ENCODE measurements around the gene ICA1.

Gene ICA1

DNA sequence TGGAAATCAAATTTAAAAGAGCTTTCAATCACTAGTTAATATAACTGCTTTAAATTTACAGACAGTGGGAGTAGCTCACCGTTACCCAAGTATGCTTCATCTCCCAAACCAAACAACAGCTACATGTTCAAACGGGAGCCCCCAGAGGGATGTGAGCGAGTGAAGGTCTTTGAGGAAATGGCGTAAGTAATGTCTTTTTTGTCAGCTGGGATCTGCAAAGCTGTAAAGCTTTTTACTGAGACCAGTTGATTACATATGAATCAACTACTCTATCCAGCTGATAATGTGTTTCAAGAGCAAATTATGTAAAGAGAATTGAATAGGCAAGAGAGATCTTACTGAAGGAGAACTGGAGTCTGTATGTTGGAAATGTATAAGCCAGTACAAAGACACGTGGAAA, 177.1 kb downstream of the ICA1 start:
- TF ChIP-seq, protein P1, sequence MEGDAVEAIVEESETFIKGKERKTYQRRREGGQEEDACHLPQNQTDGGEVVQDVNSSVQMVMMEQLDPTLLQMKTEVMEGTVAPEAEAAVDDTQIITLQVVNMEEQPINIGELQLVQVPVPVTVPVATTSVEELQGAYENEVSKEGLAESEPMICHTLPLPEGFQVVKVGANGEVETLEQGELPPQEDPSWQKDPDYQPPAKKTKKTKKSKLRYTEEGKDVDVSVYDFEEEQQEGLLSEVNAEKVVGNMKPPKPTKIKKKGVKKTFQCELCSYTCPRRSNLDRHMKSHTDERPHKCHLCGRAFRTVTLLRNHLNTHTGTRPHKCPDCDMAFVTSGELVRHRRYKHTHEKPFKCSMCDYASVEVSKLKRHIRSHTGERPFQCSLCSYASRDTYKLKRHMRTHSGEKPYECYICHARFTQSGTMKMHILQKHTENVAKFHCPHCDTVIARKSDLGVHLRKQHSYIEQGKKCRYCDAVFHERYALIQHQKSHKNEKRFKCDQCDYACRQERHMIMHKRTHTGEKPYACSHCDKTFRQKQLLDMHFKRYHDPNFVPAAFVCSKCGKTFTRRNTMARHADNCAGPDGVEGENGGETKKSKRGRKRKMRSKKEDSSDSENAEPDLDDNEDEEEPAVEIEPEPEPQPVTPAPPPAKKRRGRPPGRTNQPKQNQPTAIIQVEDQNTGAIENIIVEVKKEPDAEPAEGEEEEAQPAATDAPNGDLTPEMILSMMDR (IDR thresholded peaks at IDR 0.05; ENCODE audit: low read depth, low read length), result no peak
- no peak overlapping the region for H3K4me3 ChIP-seq (ENCODE audit: low read depth, low read length)
- in situ Hi-C loops (cut with HindIII; ENCODE audit: low sequenced_read_pairs), result no loop called here

DNA sequence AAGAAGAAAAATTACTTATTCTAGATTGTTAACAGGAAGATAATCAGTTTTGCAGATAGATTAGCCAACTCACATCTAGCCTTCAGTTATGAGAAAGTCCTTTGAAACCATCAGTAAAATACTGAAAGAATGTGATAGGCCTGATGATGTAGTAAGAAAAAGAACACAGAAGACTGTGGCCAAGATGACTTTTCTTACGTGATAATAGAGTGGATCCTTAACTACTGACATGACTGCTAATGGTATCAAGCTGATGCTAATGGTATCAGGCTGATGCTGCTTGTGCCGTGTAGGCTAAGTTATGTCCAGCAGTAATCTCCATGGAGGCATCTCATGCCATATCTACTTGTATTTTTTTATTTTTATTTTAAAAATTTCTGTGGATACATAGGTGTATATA, 179.2 kb downstream of the ICA1 start:
- TF ChIP-seq, protein P1 (IDR thresholded peaks at IDR 0.05; ENCODE audit: low read depth, low read length), result no peak
- no peak for DNase-seq (ENCODE audit: low read depth, low spot score)
- in situ Hi-C loops (cut with HindIII; ENCODE audit: low sequenced_read_pairs), result no loop called here
- H3K4me3 ChIP-seq (ENCODE audit: low read depth, low read length), result no peak overlapping the region

More for the DNA sequence above, 177.1 kb downstream of the ICA1 start:
- no peak for DNase-seq (ENCODE audit: low read depth, low spot score)

DNA sequence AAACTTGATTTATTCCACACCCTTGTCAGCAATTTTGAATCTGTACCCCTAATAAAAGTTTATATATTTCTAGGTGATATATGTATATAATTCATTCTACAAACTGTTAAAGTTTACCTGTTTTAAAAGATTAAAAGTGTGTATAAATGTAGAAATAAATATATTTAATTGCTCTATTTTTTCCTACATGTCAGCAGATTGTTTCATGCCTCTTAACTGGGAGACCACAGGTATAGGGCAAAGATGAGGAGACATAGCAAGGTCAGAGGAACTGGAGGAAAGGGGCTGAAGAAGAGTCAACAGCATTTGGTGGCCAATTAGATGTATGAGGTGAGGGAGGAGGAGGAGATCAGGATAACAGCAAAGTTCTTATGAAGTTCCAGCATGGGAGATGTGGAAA, 183.5 kb downstream of the ICA1 start:
- in situ Hi-C loops (cut with HindIII; ENCODE audit: low sequenced_read_pairs), result no loop called here
- DNase-seq (ENCODE audit: low read depth, low spot score), result no peak
- TF ChIP-seq, protein P1 (IDR thresholded peaks at IDR 0.05; ENCODE audit: low read depth, low read length), result no peak
- no peak overlapping the region for H3K4me3 ChIP-seq (ENCODE audit: low read depth, low read length)

DNA sequence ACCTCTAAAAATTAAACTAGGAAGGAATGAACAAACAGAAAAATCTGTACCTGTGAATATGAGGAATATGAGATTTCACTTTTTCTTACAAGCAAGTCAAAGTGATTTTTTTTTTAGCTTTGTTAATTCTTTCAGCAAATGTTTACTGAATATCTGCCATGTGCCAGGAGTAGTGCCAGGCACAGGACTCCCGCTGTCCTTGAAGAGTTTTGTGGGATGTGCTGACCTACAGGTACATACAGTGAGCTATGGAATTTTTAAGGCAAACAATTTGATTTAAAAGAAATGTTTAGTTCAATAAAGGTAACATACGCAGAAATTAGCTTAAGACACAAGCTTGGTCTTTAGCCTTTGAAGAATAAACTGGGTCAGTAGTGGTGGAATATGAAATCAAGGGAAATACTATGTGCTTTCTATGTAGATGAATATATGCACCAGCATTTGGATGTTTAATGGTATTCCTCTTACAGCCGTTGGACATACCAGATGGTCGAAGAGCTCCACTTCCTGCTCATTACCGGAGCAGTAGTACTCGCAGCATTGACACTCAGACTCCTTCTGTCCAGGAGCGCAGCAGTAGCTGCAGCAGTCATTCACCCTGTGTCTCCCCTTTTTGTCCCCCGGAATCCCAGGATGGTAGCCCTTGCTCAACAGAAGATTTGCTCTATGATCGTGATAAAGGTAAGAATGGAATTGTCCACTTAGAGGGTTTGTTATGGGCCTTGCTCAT, 191.4 kb downstream of the ICA1 start:
- in situ Hi-C loops (cut with HindIII; ENCODE audit: low sequenced_read_pairs), result no loop called here
- TF ChIP-seq, protein P1 (IDR thresholded peaks at IDR 0.05; ENCODE audit: low read depth, low read length), result no peak
- no peak for DNase-seq (ENCODE audit: low read depth, low spot score)
- no peak overlapping the region for H3K4me3 ChIP-seq (ENCODE audit: low read depth, low read length)

DNA sequence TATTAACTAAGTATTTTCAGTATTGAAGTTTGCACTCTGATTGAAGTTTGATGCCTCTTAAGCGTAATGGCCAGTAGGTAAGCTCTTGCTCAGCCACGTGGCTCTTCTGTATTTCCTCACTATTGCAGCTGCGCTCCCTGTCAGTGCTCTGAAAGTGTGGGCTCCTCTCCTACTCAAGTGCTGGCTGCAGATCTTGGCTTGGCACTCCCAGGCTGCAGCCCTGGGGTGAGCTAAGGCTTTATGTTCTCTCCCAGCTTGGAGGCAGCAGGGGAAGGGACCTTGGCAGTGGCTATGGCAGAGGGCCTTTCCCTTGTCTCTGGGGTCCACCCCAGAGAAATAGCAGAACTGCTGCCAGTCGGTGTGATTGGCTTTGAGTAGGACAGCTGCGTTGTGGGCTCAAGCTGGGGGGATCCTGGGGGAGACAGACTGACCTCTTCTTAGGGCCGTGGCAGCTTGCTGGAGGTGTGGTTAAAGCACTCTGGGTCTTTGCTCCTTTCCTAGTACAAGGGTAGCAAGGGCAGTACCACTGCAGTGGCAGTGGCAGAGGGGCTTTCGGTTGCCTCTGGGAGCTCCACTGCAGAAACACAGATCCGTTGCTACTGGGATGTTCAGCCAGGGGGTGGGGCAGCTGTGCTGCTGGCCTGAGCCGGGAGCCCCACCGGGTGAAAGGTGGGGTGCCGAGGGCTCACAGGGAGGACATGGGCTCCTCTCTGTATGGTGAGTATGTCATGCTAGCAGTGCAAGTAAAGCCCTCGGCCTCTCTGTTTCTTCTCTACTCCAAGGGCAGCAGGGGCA, 192.9 kb downstream of the ICA1 start:
- in situ Hi-C loops (cut with HindIII; ENCODE audit: low sequenced_read_pairs), result no loop called here
- H3K4me3 ChIP-seq (ENCODE audit: low read depth, low read length), result no peak overlapping the region
- DNase-seq (ENCODE audit: low read depth, low spot score), result no peak
- TF ChIP-seq, protein P1 (IDR thresholded peaks at IDR 0.05; ENCODE audit: low read depth, low read length), result no peak

DNA sequence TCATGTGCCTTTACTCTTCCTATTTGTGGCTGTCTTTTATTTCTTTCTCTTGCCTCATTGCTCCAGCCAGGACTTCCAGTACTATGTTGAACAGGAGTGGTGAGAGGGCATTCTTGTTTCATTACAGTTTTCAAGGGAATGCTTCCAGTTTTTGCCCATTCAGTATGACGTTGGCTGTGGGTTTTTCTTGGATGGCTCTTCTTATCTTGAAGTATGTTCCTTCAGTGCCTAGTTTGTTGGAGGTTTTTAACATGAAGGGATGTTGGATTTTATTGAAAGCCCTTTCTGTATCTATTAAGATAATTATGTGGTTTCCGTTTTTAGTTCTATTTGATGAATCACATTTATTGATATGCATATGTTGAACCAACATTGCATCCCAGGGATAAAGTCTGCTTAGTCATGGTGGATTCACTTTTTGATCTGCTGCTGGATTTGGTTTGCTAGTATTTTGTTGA, 196.6 kb downstream of the ICA1 start:
- peak; percentile 96 for DNase-seq (ENCODE audit: low read depth, low spot score)
- in situ Hi-C loops (cut with HindIII; ENCODE audit: low sequenced_read_pairs), result no loop called here
- TF ChIP-seq, protein P1 (IDR thresholded peaks at IDR 0.05; ENCODE audit: low read depth, low read length), result no peak
- no peak overlapping the region for H3K4me3 ChIP-seq (ENCODE audit: low read depth, low read length)

All from astrocyte of the spinal cord (primary cell).